ENCODE results near the gene STXBP6.

- no peak for TF ChIP-seq CTCF (IDR thresholded peaks at IDR 0.05; ENCODE audit: insufficient read depth, low read length, poor library complexity, severe bottlenecking)
- no peak for TF ChIP-seq EZH2phosphoT487 (conservative IDR thresholded peaks at IDR 0.05; ENCODE audit: low read length)
Observed at GRCh38 chr14:24826390-24826789, 223.6 kb downstream of the STXBP6 start.

All from SU-DHL-6 (cell line).